ENCODE data around the gene MCTP1. TPM values are rescaled to one million over a fixed set of nuclear protein-coding genes. Genes with fewer than 3 reads are reported as not detected.

The MCTP1 gene
- total RNA-seq, 4 donors from 2014 or later, result 5.7 to 33.5 (median 17.4) TPM

DNA sequence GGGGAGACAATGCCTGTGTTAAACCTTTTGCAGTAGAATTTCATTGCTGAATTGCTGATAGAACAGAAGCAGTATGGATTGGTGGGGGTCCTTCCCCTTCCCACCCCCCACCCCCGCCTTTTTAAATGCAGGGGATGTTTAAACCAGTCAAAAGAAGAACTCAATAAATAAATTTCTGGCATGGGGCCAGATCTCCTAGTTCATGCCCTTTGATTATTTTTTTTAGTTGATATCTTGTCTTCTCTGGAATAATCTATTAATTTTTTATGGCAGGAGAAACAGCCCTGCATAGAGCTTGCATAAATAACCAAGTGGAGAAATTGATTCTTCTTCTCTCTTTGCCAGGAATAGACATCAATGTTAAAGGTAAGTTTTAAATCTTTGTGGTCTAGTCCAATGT, 593.6 kb downstream of the MCTP1 start:
- Histone ChIP-seq H3K36me3 (peaks cover 0 to 4% of the 10 kb centered on the region in 2 donors), H3K27ac (no peak overlapping the region), H3K9me3 (no peaks in the 10 kb centered on the region), H3K27me3 (no peaks in the 10 kb centered on the region), H3K4me3 (replicated peaks in 1 of 3) (no peak overlapping the region), H3K4me1 (peaks cover 0 to 4% of the 10 kb centered on the region in 2 donors)
- TF ChIP-seq POLR2A (IDR thresholded peaks at IDR 0.05), result no peak
- no peak for TF ChIP-seq CTCF (IDR thresholded peaks at IDR 0.05)
- WGBS, 2 donors, result 86 to 97% methylated on average over 1 of the region's 1 CpG
- no peak for DNase-seq
- intact Hi-C loops (cut with DNase I), result no loop called here

GRCh38 chr5:94690778-94691177, 594.1 kb downstream of the MCTP1 start:
- Histone ChIP-seq H3K27me3 (no peaks in the 10 kb centered on the region), H3K9me3 (no peaks in the 10 kb centered on the region), H3K4me3 (replicated peaks in 1 of 3) (no peak overlapping the region), H3K36me3 (peaks cover 0 to 4% of the 10 kb centered on the region in 2 donors), H3K27ac (no peak overlapping the region), H3K4me1 (peaks cover 0 to 4% of the 10 kb centered on the region in 2 donors)
- TF ChIP-seq CTCF (IDR thresholded peaks at IDR 0.05) (no peak), POLR2A (IDR thresholded peaks at IDR 0.05) (no peak)
- 52 to 53% methylated on average over 2 of the region's 2 CpGs for WGBS, 2 donors
- no peak for DNase-seq
- intact Hi-C loops (cut with DNase I), result no loop called here

DNA sequence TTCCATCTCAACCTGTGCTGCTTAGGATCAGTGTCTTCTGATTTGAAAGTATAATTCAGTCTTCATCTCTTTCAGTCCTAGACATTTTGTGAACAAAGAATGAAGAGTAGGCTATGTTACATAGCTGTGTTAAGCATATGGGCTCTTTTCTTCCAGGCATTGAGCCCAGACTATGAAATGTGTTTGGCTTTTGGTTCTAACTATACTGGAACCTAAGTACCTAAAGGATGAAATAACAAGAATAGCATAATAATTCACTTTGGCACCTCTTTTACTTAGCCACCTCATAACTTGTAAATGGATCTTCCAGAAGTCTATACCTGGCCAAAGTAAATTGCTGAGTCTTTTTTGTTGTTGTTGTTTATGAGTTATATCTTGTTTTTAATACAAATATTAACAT, 595.0 kb downstream of the MCTP1 start:
- H3K9me3 ChIP-seq, result no peaks in the 10 kb centered on the region
- H3K4me3 ChIP-seq (replicated peaks in 1 of 3), result no peak overlapping the region
- intact Hi-C loops (cut with DNase I), result no loop called here
- no peaks in the 10 kb centered on the region for H3K27me3 ChIP-seq
- DNase-seq, result no peak
- H3K4me1 ChIP-seq, result peaks cover 0 to 4% of the 10 kb centered on the region in 2 donors
- peaks cover 0 to 4% of the 10 kb centered on the region in 2 donors for H3K36me3 ChIP-seq
- TF ChIP-seq POLR2A (IDR thresholded peaks at IDR 0.05) (no peak), CTCF (IDR thresholded peaks at IDR 0.05) (no peak)
- no peak overlapping the region for H3K27ac ChIP-seq

- peaks cover 0 to 4% of the 10 kb centered on the region in 2 donors for H3K36me3 ChIP-seq
- WGBS, 2 donors, result 87% methylated on average over 5 of the region's 5 CpGs
- TF ChIP-seq POLR2A (IDR thresholded peaks at IDR 0.05), result no peak
- no peak for TF ChIP-seq CTCF (IDR thresholded peaks at IDR 0.05)
- intact Hi-C loops (cut with DNase I), result no loop called here
- no peaks in the 10 kb centered on the region for H3K4me1 ChIP-seq
- H3K9me3 ChIP-seq, result no peaks in the 10 kb centered on the region
- DNase-seq, result no peak
- no peaks in the 10 kb centered on the region for H3K27me3 ChIP-seq
- H3K27ac ChIP-seq, result no peak overlapping the region
- no peak overlapping the region for H3K4me3 ChIP-seq (replicated peaks in 1 of 3)
These were observed 601.9 kb downstream of the MCTP1 start for GRCh38 chr5:94682814-94683520.

DNA sequence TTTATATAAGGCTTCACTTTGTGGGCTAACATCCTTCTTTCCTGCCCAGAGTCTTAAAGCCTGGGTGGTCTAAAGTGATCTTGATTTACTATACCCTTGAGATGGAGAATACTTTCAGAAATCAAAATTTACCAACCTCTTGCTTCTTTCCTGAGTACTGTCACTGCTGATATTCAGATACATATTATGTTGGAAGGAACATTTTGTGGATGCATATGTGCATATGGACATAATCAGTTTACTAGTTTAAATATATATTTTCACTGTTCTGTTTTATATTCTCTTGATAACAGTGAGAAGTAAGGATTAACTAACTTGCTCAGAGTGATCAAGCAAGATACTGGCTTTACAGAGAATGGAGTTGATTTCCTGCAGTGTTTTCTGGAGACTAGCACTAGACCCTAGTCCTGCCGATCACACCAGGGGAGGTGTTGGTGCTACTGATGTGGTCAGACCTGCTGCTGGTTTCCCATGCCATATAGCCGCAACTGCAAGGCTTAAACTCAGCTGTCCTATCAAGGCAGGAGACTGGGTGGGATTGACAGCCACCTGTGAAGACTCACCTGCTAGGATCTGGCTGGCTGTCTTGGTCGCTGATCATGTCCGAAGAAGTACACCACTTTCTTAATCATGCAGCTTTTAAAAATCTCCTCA, 608.8 kb downstream of the MCTP1 start:
- intact Hi-C loops (cut with DNase I), result no loop called here
- H3K9me3 ChIP-seq, result no peaks in the 10 kb centered on the region
- no peaks in the 10 kb centered on the region for H3K36me3 ChIP-seq
- TF ChIP-seq CTCF (IDR thresholded peaks at IDR 0.05), result no peak
- no peak for TF ChIP-seq POLR2A (IDR thresholded peaks at IDR 0.05)
- no peaks in the 10 kb centered on the region for H3K27me3 ChIP-seq
- no peaks in the 10 kb centered on the region for H3K4me1 ChIP-seq
- no peak for DNase-seq
- WGBS, 2 donors, result 92 to 100% methylated on average over 4 of the region's 4 CpGs
- no peak overlapping the region for H3K27ac ChIP-seq
- H3K4me3 ChIP-seq (replicated peaks in 1 of 3), result no peak overlapping the region
